Rectal smooth muscle tissue (tissue), 1 donor: ENCODE results near the gene PCNX2.
"Not testable (repeated sequence)": the region's sequence is repeated elsewhere in the genome, so short reads cannot be mapped to it uniquely, and the experiment has no call there.

Experiments
- H3K27ac ChIP-seq: one replicate; pipeline ENCODE4 v1.7.0; 2013; ENCODE audit warnings: low read depth, low read length, inconsistent platforms
- H3K27me3 ChIP-seq: one replicate; pipeline ENCODE4 v1.7.0; 2013; ENCODE audit warnings: low read length; ENCODE audit not compliant: control insufficient read depth, insufficient read depth
- H3K36me3 ChIP-seq: one replicate; pipeline ENCODE4 v1.7.0; 2013; ENCODE audit warnings: low read length; ENCODE audit not compliant: control insufficient read depth, insufficient read depth
- H3K4me1 ChIP-seq: one replicate; pipeline ENCODE4 v1.7.0; 2013; ENCODE audit warnings: low read length; ENCODE audit not compliant: control insufficient read depth, insufficient read depth
- H3K4me3 ChIP-seq: one replicate; pipeline ENCODE4 v1.7.0; 2013; ENCODE audit warnings: low read length
- H3K9ac ChIP-seq: one replicate; pipeline ENCODE4 v1.7.0; 2013; ENCODE audit warnings: low read length

The PCNX2 gene

GRCh38 chr1:233094691-233095090 is 200.8 kb downstream of the PCNX2 start:
- H3K27me3 ChIP-seq = no peaks in the 10 kb centered on the region
- H3K27ac ChIP-seq = no peak overlapping the region
- no peak overlapping the region for H3K4me3 ChIP-seq
- no peaks in the 10 kb centered on the region for H3K36me3 ChIP-seq
- H3K9ac ChIP-seq = no peak overlapping the region
- no peaks in the 10 kb centered on the region for H3K4me1 ChIP-seq

GRCh38 chr1:233094269-233094668 is 201.3 kb downstream of the PCNX2 start:
- no peak overlapping the region for H3K27ac ChIP-seq
- H3K27me3 ChIP-seq = no peaks in the 10 kb centered on the region
- no peaks in the 10 kb centered on the region for H3K36me3 ChIP-seq
- H3K4me3 ChIP-seq = no peak overlapping the region
- no peaks in the 10 kb centered on the region for H3K4me1 ChIP-seq
- no peak overlapping the region for H3K9ac ChIP-seq

- H3K27ac ChIP-seq = no peak overlapping the region
- no peaks in the 10 kb centered on the region for H3K27me3 ChIP-seq
- H3K4me1 ChIP-seq = no peaks in the 10 kb centered on the region
- no peak overlapping the region for H3K9ac ChIP-seq
- no peaks in the 10 kb centered on the region for H3K36me3 ChIP-seq
- no peak overlapping the region for H3K4me3 ChIP-seq
These were observed 204.6 kb downstream of the PCNX2 start for GRCh38 chr1:233090746-233091494.

- H3K27ac ChIP-seq = no peak overlapping the region
- H3K27me3 ChIP-seq = no peaks in the 10 kb centered on the region
- H3K4me3 ChIP-seq = no peak overlapping the region
These were observed 206.3 kb downstream of the PCNX2 start for GRCh38 chr1:233089251-233089650.

GRCh38 chr1:233088613-233089012 is 206.9 kb downstream of the PCNX2 start:
- Histone ChIP-seq H3K4me1 (no peaks in the 10 kb centered on the region), H3K9ac (no peak overlapping the region), H3K36me3 (no peaks in the 10 kb centered on the region), H3K27ac (no peak overlapping the region), H3K27me3 (no peaks in the 10 kb centered on the region), H3K4me3 (no peak overlapping the region)

More at GRCh38 chr1:233089251-233089650, 206.3 kb downstream of the PCNX2 start:
- H3K4me1 ChIP-seq = no peaks in the 10 kb centered on the region
- H3K36me3 ChIP-seq = no peaks in the 10 kb centered on the region
- no peak overlapping the region for H3K9ac ChIP-seq

GRCh38 chr1:233086961-233087881 is 208.3 kb downstream of the PCNX2 start:
- H3K4me1 ChIP-seq = no peaks in the 10 kb centered on the region
- H3K27me3 ChIP-seq = no peaks in the 10 kb centered on the region
- no peak overlapping the region for H3K4me3 ChIP-seq
- no peak overlapping the region for H3K9ac ChIP-seq
- H3K36me3 ChIP-seq = no peaks in the 10 kb centered on the region
- no peak overlapping the region for H3K27ac ChIP-seq

GRCh38 chr1:233085566-233085965 is 210.0 kb downstream of the PCNX2 start:
- no peak overlapping the region for H3K4me3 ChIP-seq
- no peaks in the 10 kb centered on the region for H3K36me3 ChIP-seq
- no peak overlapping the region for H3K9ac ChIP-seq
- H3K4me1 ChIP-seq = no peaks in the 10 kb centered on the region
- no peak overlapping the region for H3K27ac ChIP-seq
- no peaks in the 10 kb centered on the region for H3K27me3 ChIP-seq

GRCh38 chr1:233082778-233083550 is 212.6 kb downstream of the PCNX2 start:
- no peaks in the 10 kb centered on the region for H3K36me3 ChIP-seq

GRCh38 chr1:233081735-233082134 is 213.8 kb downstream of the PCNX2 start:
- Histone ChIP-seq H3K9ac (no peak overlapping the region), H3K27ac (no peak overlapping the region), H3K4me1 (no peaks in the 10 kb centered on the region), H3K36me3 (no peaks in the 10 kb centered on the region), H3K4me3 (no peak overlapping the region), H3K27me3 (no peaks in the 10 kb centered on the region)

More at GRCh38 chr1:233082778-233083550, 212.6 kb downstream of the PCNX2 start:
- Histone ChIP-seq H3K27ac (no peak overlapping the region), H3K4me1 (no peaks in the 10 kb centered on the region), H3K4me3 (no peak overlapping the region), H3K9ac (no peak overlapping the region), H3K27me3 (no peaks in the 10 kb centered on the region)

- not testable (repeated sequence) for H3K27ac ChIP-seq, H3K4me3 ChIP-seq, H3K4me1 ChIP-seq, H3K27me3 ChIP-seq, H3K36me3 ChIP-seq, H3K9ac ChIP-seq
These were observed 214.7 kb downstream of the PCNX2 start for GRCh38 chr1:233080827-233081226.

- Histone ChIP-seq H3K27ac (no peak overlapping the region), H3K27me3 (no peaks in the 10 kb centered on the region), H3K36me3 (no peaks in the 10 kb centered on the region), H3K4me1 (peaks cover under 1% of the 10 kb centered on the region), H3K9ac (no peak overlapping the region), H3K4me3 (no peak overlapping the region)
These were observed 215.2 kb downstream of the PCNX2 start for GRCh38 chr1:233080286-233080685.

GRCh38 chr1:233079574-233079973 is 216.0 kb downstream of the PCNX2 start:
- H3K36me3 ChIP-seq = no peaks in the 10 kb centered on the region
- H3K27me3 ChIP-seq = no peaks in the 10 kb centered on the region
- H3K4me3 ChIP-seq = no peak overlapping the region
- H3K9ac ChIP-seq = no peak overlapping the region
- no peak overlapping the region for H3K27ac ChIP-seq
- H3K4me1 ChIP-seq = peaks cover 2% of the 10 kb centered on the region
